ENCODE results near the gene NEU1. TPM values are rescaled to one million over a fixed set of nuclear protein-coding genes. Genes with fewer than 3 reads are reported as not detected.
"Not testable (repeated sequence)": the region's sequence is repeated elsewhere in the genome, so short reads cannot be mapped to it uniquely, and the experiment has no call there.

Gene NEU1
- total and polyA plus RNA-seq, 2 of the 8 experiments (the other 6 are each of a cell fraction or from before 2014, with no cell fraction given), result 41.2 to 72.1 TPM

GRCh38 chr6:31851980-31852718, 10.5 kb downstream of the NEU1 start:
- not testable (repeated sequence) for H4K5ac ChIP-seq (ENCODE audit: insufficient read length, low read depth, low read length); H2BK20ac ChIP-seq (ENCODE audit: low read length); FAIRE-seq; H3K36me3 ChIP-seq (ENCODE audit: control insufficient read depth in 2 of 4, insufficient read depth in 4 of 4, low read length in 3 of 4); H2BK120ac ChIP-seq (replicated peaks; ENCODE audit: low read depth, low read length); H3K14ac ChIP-seq (ENCODE audit: insufficient read length); H3K23ac ChIP-seq (ENCODE audit: insufficient read length); H3K18ac ChIP-seq (ENCODE audit: extremely low read depth, low read length); DNase-seq (ENCODE audit: low read depth in 1 of 2, low spot score in 2 of 2); H3K9ac ChIP-seq (replicated peaks in 1 of 4; ENCODE audit: extremely low read depth in 1 of 4, low read depth in 3 of 4, low read length in 3 of 4); H3K4me1 ChIP-seq (replicated peaks in 1 of 4; ENCODE audit: control insufficient read depth in 3 of 4, insufficient read depth in 4 of 4, low read length in 3 of 4); H2AFZ ChIP-seq (ENCODE audit: low read length); H2BK15ac ChIP-seq (ENCODE audit: low read length); H3K79me2 ChIP-seq (ENCODE audit: control insufficient read depth in 1 of 2, insufficient read depth in 2 of 2, low read length in 2 of 2); H2AK5ac ChIP-seq (ENCODE audit: low read depth, low read length); H3K56ac ChIP-seq (replicated peaks; ENCODE audit: insufficient read length, low read depth, low read length); H3K27ac ChIP-seq (ENCODE audit: low read depth, low read length); H3K4me3 ChIP-seq (ENCODE audit: extremely low read depth in 1 of 4, insufficient read depth in 2 of 4, low read depth in 3 of 4, low read length in 4 of 4); H4K91ac ChIP-seq (replicated peaks; ENCODE audit: insufficient read length, low read length); H3K27me3 ChIP-seq (replicated peaks in 1 of 4; ENCODE audit: control insufficient read depth in 3 of 4, extremely low read depth in 1 of 4, insufficient read depth in 3 of 4, low read length in 3 of 4); H2BK12ac ChIP-seq (ENCODE audit: low read depth, low read length); H3K4ac ChIP-seq (replicated peaks; ENCODE audit: insufficient read length, low read depth, low read length); H3K23me2 ChIP-seq (ENCODE audit: low read depth, low read length); H3K79me1 ChIP-seq (ENCODE audit: low read depth, low read length); H3K9me3 ChIP-seq (ENCODE audit: insufficient read depth in 2 of 2, low read depth in 1 of 2, low read length in 1 of 2); H4K20me1 ChIP-seq (replicated peaks in 1 of 2; ENCODE audit: control insufficient read depth in 1 of 2, insufficient read depth in 2 of 2, low read length in 2 of 2); H4K8ac ChIP-seq (ENCODE audit: extremely low read depth, insufficient read depth, low read length); H2BK5ac ChIP-seq (ENCODE audit: low read depth, low read length)
- ChIA-PET CTCF (ENCODE audit: partially characterized antibody) (interaction anchor here (1.2 to 1.3 kb wide), 2 partner anchors 10 to 22 kb away, joined by 4 to 5 read pairs; partner anchors contain the start of gene NEU1), POLR2A (ENCODE audit: partially characterized antibody) (interaction anchor here (0.6 to 12.6 kb wide), 6 partner anchors 9 to 702 kb away, joined by 3 to 189 read pairs (median 8); partner anchors contain the start of gene NEU1)
- 85% methylated on average over 21 of the region's 35 CpGs; no CpG with 5 or more reads in 1 of the 2 experiments for WGBS, 2 experiments (ENCODE audit: extremely low coverage in 1 of 2, insufficient coverage in 1 of 2, insufficient read length in 1 of 2, insufficient replicate concordance in 2 of 2, low coverage in 1 of 2, low lambda C conversion rate in 2 of 2, missing lambda C conversion rate in 1 of 2)
- H3K4me2 ChIP-seq (ENCODE audit: insufficient read depth in 1 of 2, low read depth in 2 of 2, low read length in 2 of 2), result peak overlapping the region; percentile 7 to 34; a peak in 2 of 4 replicates
- peak; percentile 56; the same call in 1 of the 2 replicates for TF ChIP-seq E2F6 (IDR thresholded peaks at IDR 0.05)
